GM12878 (cell line): Measurements from ENCODE around the gene RHBDF2. TPM values are rescaled to one million over a fixed set of nuclear protein-coding genes. Genes with fewer than 3 reads are reported as not detected.

Experiments used
- ATAC-seq: fragments of 200-7000 bp; cut with Tn5 transposase; 3 replicates; pipeline ENCODE4 v1.9.1; 2020; ENCODE audit warnings: mild to moderate bottlenecking, moderate library complexity
- BruUV-seq: library from RNA; stranded (reverse); fragments of 400-500 nt; replicated peaks from 2 replicates; lab custom pipeline; 2021; lab: Mats Ljungman, UMichigan
- CTCF ChIA-PET: fragments of 300-600 bp; sonication (Branson Sonifier 250); formaldehyde crosslinking; extraction: SDS; loops from one replicate; lab custom pipeline; 2021; ENCODE audit warnings: inconsistent platforms; lab: Yijun Ruan, JAX
- POLR2A ChIA-PET: fragments of 350-600 bp; formaldehyde crosslinking; extraction: SDS; loops from one replicate; lab custom pipeline; 2021; ENCODE audit warnings: inconsistent platforms; lab: Charles Lee
- RAD21 ChIA-PET: fragments of 300-600 bp; sonication (Branson Sonifier 250); formaldehyde crosslinking; loops from one replicate; lab custom pipeline; 2023; ENCODE audit warnings: antibody characterized with exemption; ENCODE audit not compliant: unreplicated experiment; lab: Charles Lee
- SMC1A ChIA-PET: fragments of 300-600 bp; sonication (Branson Sonifier 250); formaldehyde crosslinking; loops from one replicate; lab custom pipeline; 2023; ENCODE audit not compliant: unreplicated experiment, uncharacterized antibody; lab: Charles Lee
- DNase-seq: peaks from one replicate; pipeline ENCODE4 v3.0.0-alpha.2; 2011; ENCODE audit warnings: low read depth, low spot score
- FAIRE-seq: peaks from 3 replicates; lab custom pipeline; 2011; peaks lifted over from hg19 to GRCh38; lab: Jason Lieb, UNC
- H2AFZ ChIP-seq: 2 replicates; pipeline ENCODE4 v1.6.0; 2011; ENCODE audit warnings: low read depth, low read length, control low read depth; ENCODE audit not compliant: control insufficient read depth
- H3K27ac ChIP-seq: 2 replicates; pipeline ENCODE4 v1.5.1; 2011; ENCODE audit warnings: control low read depth; ENCODE audit not compliant: control insufficient read depth, insufficient read depth
- H3K27me3 ChIP-seq, 2 experiments: replicated peaks in 1 of 2; 2 replicates each; pipeline versions ENCODE4 v1.6.0 to v1.6.1; 2011; ENCODE audit warnings: low read length in 1 of 2; ENCODE audit not compliant: control insufficient read depth in 2 of 2, insufficient read depth in 2 of 2
- H3K36me3 ChIP-seq, 2 experiments: 2 replicates each; pipeline ENCODE4 v1.5.1; 2011; ENCODE audit warnings: low read length in 1 of 2; ENCODE audit not compliant: control insufficient read depth in 2 of 2, insufficient read depth in 2 of 2
- H3K4me1 ChIP-seq: 2 replicates; pipeline ENCODE4 v1.6.1; 2011; ENCODE audit warnings: mild to moderate bottlenecking, low read length, moderate library complexity, mixed read lengths; ENCODE audit not compliant: control insufficient read depth, insufficient read depth
- H3K4me2 ChIP-seq: 2 replicates; pipeline ENCODE4 v1.6.0; 2011; ENCODE audit warnings: control low read depth; ENCODE audit not compliant: control insufficient read depth, insufficient read depth
- H3K4me3 ChIP-seq: fragments of 200-600 bp; sonication (generic); 2 replicates; pipeline ENCODE4 v1.5.1; 2016
- H3K79me2 ChIP-seq: 2 replicates; pipeline ENCODE4 v1.6.0; 2011; ENCODE audit warnings: low read length; ENCODE audit not compliant: control insufficient read depth, insufficient read depth
- H3K9ac ChIP-seq: 2 replicates; pipeline ENCODE4 v1.8.0; 2011; ENCODE audit warnings: low read length, control low read depth, mixed read lengths; ENCODE audit not compliant: control insufficient read depth, insufficient read depth
- H3K9me3 ChIP-seq: replicated peaks from 3 replicates; pipeline ENCODE4 v1.5.1; 2011; ENCODE audit warnings: mild to moderate bottlenecking, low read length; ENCODE audit not compliant: control insufficient read depth, insufficient read depth
- H4K20me1 ChIP-seq: 2 replicates; pipeline ENCODE4 v1.6.0; 2011; ENCODE audit not compliant: control insufficient read depth, insufficient read depth
- EZH2 ChIP-seq: IDR thresholded peaks from 2 replicates; pipeline ENCODE4 v1.6.1; 2012; ENCODE audit warnings: low read depth, mild to moderate bottlenecking, control low read depth, inconsistent platforms, low read length, borderline replicate concordance; ENCODE audit not compliant: control insufficient read depth
- NBN ChIP-seq: fragments of 450-650 bp; IDR thresholded peaks from 2 replicates; pipeline ENCODE4 v1.6.1; 2016
- TCF12 ChIP-seq: IDR thresholded peaks from 2 replicates; pipeline ENCODE4 v1.6.1; 2011; ENCODE audit warnings: low read depth, mild to moderate bottlenecking, low read length
- ZNF687 ChIP-seq: fragments of 450-650 bp; IDR thresholded peaks from 2 replicates; pipeline ENCODE4 v1.6.1; 2017; ENCODE audit warnings: mild to moderate bottlenecking, moderate library complexity
- WGBS: methylation state at CpG from one replicate; pipeline ENCODE4 v1.1.6; 2016; ENCODE audit warnings: low lambda C conversion rate; ENCODE audit not compliant: insufficient replicate concordance, insufficient coverage; ENCODE audit errors: missing lambda C conversion rate; 5-methylcytosine and 5-hydroxymethylcytosine counted together
- in situ Hi-C: fragments of 300-500 bp; cut with MboI; formaldehyde crosslinking; loops from 9 replicates; pipeline ENCODE4 v1.14.3; 2018; ENCODE audit warnings: mixed read lengths
- intact Hi-C: fragments of 100-400 bp; cut with micrococcal nuclease; formaldehyde crosslinking; loops from one replicate; pipeline ENCODE4 v1.14.2; 2022; ENCODE audit not compliant: unreplicated experiment
- polyA plus RNA-seq, 11 experiments: library from polyadenylated mRNA; depleted of rRNA in 4 of 11; unstranded in 6 of 11; stranded (reverse) in 5 of 11; fragments of >200 nt; fragmentation: Nextera tagmentation in 4 of 11; fragmentation: Illumina TruSeq in 1 of 11; extraction: Ambion mirVana in 4 of 11; extraction: Trizol in 1 of 11; gene quantifications; 1 replicate in 1 of 11; 2 replicates in 10 of 11; pipeline versions ENCODE4 v1.2.1 to v1.2.3, GENCODE V29; 2011 to 2016; ENCODE audit warnings: inconsistent platforms in 2 of 11, missing spikeins in 2 of 11, low read depth in 1 of 11
- total RNA-seq, 4 experiments: library from RNA; depleted of rRNA in 3 of 4; stranded (reverse); fragments of >200 nt in 3 of 4; fragmentation: Illumina TruSeq in 1 of 4; extraction: Trizol in 1 of 4; gene quantifications; 2 replicates each; pipeline versions ENCODE4 v1.2.1 to v1.2.3, GENCODE V29; 2013 to 2021

The RHBDF2 gene
- total and polyA plus RNA-seq, 10 of the 15 experiments (the other 5 are each of a cell fraction or from before 2014, with no cell fraction given): 0.97 to 43.0 (median 18.7) TPM

DNA sequence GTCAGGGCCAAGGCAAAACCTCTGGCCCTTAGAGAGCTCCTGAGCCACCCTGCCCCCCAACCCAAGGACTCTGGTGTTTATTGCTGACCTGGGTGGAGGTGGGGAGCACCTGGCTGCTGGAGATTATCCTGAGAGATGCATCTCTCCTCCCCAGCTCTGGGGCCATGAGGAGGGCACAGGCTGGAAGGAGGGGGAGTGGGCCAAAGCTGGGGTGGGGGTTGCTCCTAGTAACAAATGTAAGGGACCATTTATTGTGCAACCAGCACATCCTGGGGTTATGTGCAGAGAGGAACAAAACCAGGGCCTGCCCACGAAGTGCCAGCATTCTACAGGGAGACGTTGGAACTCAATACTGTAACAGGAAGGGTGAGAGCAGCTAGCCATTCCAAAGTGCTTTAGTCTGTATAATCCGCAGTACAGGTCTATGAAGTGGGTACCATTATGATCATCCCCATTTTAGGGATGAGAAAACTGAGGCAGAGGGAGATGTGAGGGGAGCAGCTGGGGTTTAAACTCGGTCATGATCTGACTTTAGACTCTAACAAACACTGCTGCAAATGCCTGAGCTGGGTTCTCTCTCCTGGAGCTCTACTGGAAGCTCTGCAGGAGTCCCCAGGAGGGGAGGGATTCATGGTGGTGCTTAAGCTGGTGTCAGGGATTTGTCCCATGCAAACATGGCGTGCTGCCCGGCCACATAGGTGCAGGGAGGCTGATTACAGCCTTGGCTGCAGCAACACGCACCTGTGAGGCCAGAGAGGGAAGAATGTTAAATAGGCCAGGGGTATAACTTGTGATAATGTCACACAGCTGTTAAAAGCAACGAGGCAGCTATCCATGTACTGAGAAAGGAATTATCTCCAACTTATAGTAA is 1.4 kb upstream of the RHBDF2 start:
- H3K4me2 ChIP-seq: no peak overlapping the region
- CTCF ChIA-PET: interaction anchor here (0.7 to 8.9 kb wide), 13 partner anchors 10 to 105 kb away, joined by 3 to 186 read pairs (median 9); partner anchors contain the start of gene AANAT
- no peak for TF ChIP-seq EZH2
- TF ChIP-seq ZNF687: no peak
- TF ChIP-seq TCF12: no peak
- no peak for TF ChIP-seq NBN
- TF ChIP-seq, all 136 proteins: peak for 0
- Histone ChIP-seq H4K20me1 (no peaks in the 10 kb centered on the region), H3K9ac (no peak overlapping the region), H3K36me3 (no peaks in the 10 kb centered on the region; a peak in 1 of 4 replicates), H3K9me3 (no peaks in the 10 kb centered on the region), H3K27ac (no peak overlapping the region), H2AFZ (no peak overlapping the region), H3K27me3 (no peaks in the 10 kb centered on the region; a peak in 1 of 4 replicates), H3K4me3 (no peak overlapping the region), H3K79me2 (peaks cover 35% of the 10 kb centered on the region), H3K4me1 (peaks cover 34% of the 10 kb centered on the region)
- ATAC-seq (no peak), FAIRE-seq (no peak), DNase-seq (no peak)
- ChIA-PET POLR2A (interaction anchor here (0.5 to 9.0 kb wide), 10 partner anchors 10 to 312 kb away, joined by 3 to 101 read pairs (median 5); no protein-coding TSS in a partner anchor), RAD21 (interaction anchor here (0.7 to 5.4 kb wide), 8 partner anchors 10 to 1869 kb away, joined by 3 to 34 read pairs (median 4); partner anchors contain the start of gene AANAT), SMC1A (interaction anchor here (1.0 to 8.7 kb wide), 9 partner anchors 9 to 49 kb away, joined by 3 to 115 read pairs (median 7); partner anchors contain the start of genes AANAT and UBE2O)
- no TSS peak for BruUV-seq
- WGBS: 58% methylated on average over 8 of the region's 8 CpGs
- in situ Hi-C loops: no loop called here
- intact Hi-C loops: no loop called here
